Adrenal gland (tissue), 5 donors: ENCODE data around the gene SLC5A7.

Source experiments
- CTCF ChIP-seq, 6 experiments: fragments of 450-650 bp in 4 of 6; fragments of 200-600 bp in 2 of 6; sonication (generic) in 1 of 6; IDR thresholded peaks; 1 replicate in 5 of 6; 2 replicates in 1 of 6; pipeline versions ENCODE4 v1.5.1 to v1.8.0; 2016 to 2021; ENCODE audit warnings: antibody characterized with exemption in 6 of 6, mild to moderate bottlenecking in 2 of 6, moderate library complexity in 1 of 6
- POLR2A ChIP-seq, 2 donors: fragments of 450-650 bp; IDR thresholded peaks; one replicate each; pipeline ENCODE4 v1.6.1; 2017; ENCODE audit warnings: antibody characterized with exemption in 2 of 2, mild to moderate bottlenecking in 2 of 2, moderate library complexity in 1 of 2
- donor health status: DM: no; HTN: no; CAD: no.

GRCh38 chr2:108022628-108023027 is 36.3 kb downstream of the SLC5A7 start:
- TF ChIP-seq CTCF (IDR thresholded peaks at IDR 0.05) (no peak), POLR2A (IDR thresholded peaks at IDR 0.05) (no peak)
